Measurements from ENCODE around the gene SUCLG2. TPM values are rescaled to one million over a fixed set of nuclear protein-coding genes. Genes with fewer than 3 reads are reported as not detected.

Gene SUCLG2
- total RNA-seq, 4 donors from 2014 or later: 29.5 to 40.2 (median 35.7) TPM

DNA sequence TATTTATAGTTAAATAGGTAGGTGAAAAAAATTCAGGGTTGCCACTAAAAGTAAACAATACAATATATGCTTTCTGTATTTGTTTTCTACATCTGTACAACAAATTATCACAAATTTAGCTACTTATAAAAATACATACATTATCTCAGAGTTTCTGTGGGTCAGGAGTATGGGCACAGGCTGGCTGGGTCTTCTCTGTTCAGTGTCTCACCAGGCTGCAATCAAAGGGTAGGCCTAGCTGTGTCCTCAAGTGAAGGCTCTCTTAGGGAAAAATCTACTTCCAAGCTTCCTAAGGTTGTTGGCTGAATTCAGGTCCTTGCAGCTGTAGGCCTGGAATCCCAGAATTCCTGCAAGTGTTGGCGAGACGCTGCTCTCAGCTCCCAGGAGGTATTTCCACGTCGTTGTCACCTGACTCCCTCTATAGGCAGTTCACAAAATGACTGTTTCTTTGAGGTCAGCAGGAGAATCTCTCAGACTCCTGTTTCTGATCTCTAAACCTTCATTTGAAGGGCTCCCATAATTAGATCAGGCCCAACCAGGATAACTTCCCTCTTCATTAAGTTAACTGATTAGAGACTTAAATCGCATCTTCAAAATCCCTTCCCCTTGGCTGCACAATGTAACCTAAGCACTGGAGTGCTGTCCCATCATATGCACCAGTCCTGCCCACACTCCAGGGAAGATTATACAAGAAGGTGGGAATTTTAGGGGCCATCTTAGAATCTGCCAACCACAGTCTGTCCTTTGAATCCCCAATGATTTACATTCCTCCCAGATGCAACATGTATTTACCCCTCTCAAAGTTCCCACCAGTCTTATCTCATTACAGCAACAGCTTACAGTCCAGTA is 296.6 kb downstream of the SUCLG2 start:
- no peaks in the 10 kb centered on the region for H3K36me3 ChIP-seq
- WGBS: 29% methylated on average over 5 of the region's 5 CpGs
- TF ChIP-seq POLR2AphosphoS5 (IDR thresholded peaks at IDR 0.05): no peak
- TF ChIP-seq POLR2A (IDR thresholded peaks at IDR 0.05): no peak
- TF ChIP-seq EP300 (IDR thresholded peaks at IDR 0.05): no peak
- TF ChIP-seq, protein P1, sequence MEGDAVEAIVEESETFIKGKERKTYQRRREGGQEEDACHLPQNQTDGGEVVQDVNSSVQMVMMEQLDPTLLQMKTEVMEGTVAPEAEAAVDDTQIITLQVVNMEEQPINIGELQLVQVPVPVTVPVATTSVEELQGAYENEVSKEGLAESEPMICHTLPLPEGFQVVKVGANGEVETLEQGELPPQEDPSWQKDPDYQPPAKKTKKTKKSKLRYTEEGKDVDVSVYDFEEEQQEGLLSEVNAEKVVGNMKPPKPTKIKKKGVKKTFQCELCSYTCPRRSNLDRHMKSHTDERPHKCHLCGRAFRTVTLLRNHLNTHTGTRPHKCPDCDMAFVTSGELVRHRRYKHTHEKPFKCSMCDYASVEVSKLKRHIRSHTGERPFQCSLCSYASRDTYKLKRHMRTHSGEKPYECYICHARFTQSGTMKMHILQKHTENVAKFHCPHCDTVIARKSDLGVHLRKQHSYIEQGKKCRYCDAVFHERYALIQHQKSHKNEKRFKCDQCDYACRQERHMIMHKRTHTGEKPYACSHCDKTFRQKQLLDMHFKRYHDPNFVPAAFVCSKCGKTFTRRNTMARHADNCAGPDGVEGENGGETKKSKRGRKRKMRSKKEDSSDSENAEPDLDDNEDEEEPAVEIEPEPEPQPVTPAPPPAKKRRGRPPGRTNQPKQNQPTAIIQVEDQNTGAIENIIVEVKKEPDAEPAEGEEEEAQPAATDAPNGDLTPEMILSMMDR (IDR thresholded peaks at IDR 0.05): no peak

DNA sequence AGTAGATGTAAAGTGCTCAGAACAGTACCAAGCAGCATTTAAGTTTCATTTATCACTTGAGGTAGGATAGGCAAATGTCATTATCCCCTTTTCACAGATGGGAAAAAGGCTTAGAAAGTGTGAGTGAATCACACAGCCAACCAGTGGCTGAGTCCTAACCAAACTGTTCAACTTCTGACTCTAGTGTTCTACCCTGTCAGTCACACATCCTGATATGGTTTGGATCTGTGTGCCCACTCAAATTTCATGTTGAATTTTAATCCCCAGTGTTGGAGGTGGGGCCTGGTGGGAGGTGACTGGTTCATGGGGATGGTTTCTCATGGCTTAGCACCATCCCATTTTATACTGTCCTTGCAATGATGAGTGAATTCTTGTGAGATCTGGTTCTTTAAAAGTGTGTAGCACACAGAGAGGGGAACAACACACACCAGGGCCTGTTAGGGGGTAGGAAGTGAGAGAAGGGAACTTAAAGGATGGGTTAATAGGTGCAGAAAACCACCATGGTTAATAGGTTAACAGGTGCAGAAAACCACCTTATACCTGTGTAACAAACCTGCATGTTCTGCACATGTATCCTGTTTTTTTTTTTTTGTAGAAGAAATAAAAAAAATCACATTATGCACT is 304.7 kb downstream of the SUCLG2 start:
- Histone ChIP-seq H3K36me3 (no peaks in the 10 kb centered on the region), H3K27me3 (no peaks in the 10 kb centered on the region), H3K4me1 (no peaks in the 10 kb centered on the region), H3K4me3 (no peak overlapping the region), H3K9me3 (no peaks in the 10 kb centered on the region), H3K27ac (no peak overlapping the region)
- no peak for TF ChIP-seq EP300 (IDR thresholded peaks at IDR 0.05)
- TF ChIP-seq POLR2A (IDR thresholded peaks at IDR 0.05): no peak
- TF ChIP-seq, protein P1 (IDR thresholded peaks at IDR 0.05): no peak
- no peak for TF ChIP-seq POLR2AphosphoS5 (IDR thresholded peaks at IDR 0.05)
- no peak for DNase-seq (ENCODE audit: low spot score in 2 of 2)

More for the DNA sequence above, 296.6 kb downstream of the SUCLG2 start:
- Histone ChIP-seq H3K9me3 (no peaks in the 10 kb centered on the region), H3K4me1 (no peaks in the 10 kb centered on the region), H3K4me3 (no peak overlapping the region), H3K27ac (no peak overlapping the region), H3K27me3 (no peaks in the 10 kb centered on the region)
- no peak for DNase-seq (ENCODE audit: low spot score in 2 of 2)

DNA sequence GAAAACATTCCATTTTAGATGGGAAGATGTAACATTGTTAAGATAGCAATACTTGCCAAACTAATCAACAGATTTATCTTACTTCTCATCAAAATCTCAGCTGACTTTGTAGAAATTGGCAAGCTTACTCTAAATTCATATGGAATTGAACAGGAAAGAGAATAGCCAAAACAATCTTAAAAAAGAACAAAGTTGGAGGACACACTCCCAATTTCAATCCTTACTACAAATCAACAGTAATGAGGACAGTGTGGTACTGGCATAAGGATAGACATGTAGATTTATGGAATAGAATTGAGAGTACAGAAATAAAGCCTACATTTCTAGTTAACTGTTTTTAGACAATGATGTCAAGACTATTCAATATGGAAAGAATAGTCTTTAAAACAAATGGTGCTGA is 308.3 kb downstream of the SUCLG2 start:
- Histone ChIP-seq H3K4me1 (no peaks in the 10 kb centered on the region), H3K27me3 (no peaks in the 10 kb centered on the region), H3K36me3 (no peaks in the 10 kb centered on the region), H3K9me3 (peaks cover 8% of the 10 kb centered on the region), H3K4me3 (no peak overlapping the region), H3K27ac (no peak overlapping the region)
- no peak for DNase-seq (ENCODE audit: low spot score in 2 of 2)
- TF ChIP-seq POLR2AphosphoS5 (IDR thresholded peaks at IDR 0.05): no peak
- TF ChIP-seq POLR2A (IDR thresholded peaks at IDR 0.05): no peak
- TF ChIP-seq, protein P1 (IDR thresholded peaks at IDR 0.05): no peak
- no peak for TF ChIP-seq EP300 (IDR thresholded peaks at IDR 0.05)

DNA sequence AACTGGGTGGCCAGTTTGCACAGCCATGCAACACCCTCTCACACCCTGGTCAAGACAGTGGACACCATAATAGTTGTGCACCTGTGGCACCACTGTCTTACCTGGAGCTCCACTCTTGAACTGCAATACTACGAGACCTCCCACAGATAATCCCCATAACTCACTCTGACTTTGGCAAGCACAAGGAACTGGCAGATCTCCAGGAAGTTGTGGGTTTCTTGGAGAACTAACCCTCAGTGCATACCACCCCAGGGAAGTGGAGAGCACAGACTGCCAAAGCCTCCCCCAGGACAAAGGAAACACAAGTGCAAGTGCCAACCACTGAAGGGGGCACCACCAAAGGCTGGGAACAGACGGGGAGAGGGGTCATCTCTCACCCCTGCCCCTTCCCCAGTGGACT is 318.6 kb downstream of the SUCLG2 start:
- no peak for TF ChIP-seq POLR2AphosphoS5 (IDR thresholded peaks at IDR 0.05)
- TF ChIP-seq, protein P1 (IDR thresholded peaks at IDR 0.05): no peak
- no peak for TF ChIP-seq EP300 (IDR thresholded peaks at IDR 0.05)
- no peak for TF ChIP-seq POLR2A (IDR thresholded peaks at IDR 0.05)
- Histone ChIP-seq H3K27me3 (no peaks in the 10 kb centered on the region), H3K9me3 (peaks cover 21% of the 10 kb centered on the region), H3K27ac (no peak overlapping the region), H3K36me3 (no peaks in the 10 kb centered on the region), H3K4me1 (no peaks in the 10 kb centered on the region), H3K4me3 (no peak overlapping the region)
- DNase-seq (ENCODE audit: low spot score in 2 of 2): no peak
- WGBS: no CpG with 5 or more reads among the region's 2 CpGs

DNA sequence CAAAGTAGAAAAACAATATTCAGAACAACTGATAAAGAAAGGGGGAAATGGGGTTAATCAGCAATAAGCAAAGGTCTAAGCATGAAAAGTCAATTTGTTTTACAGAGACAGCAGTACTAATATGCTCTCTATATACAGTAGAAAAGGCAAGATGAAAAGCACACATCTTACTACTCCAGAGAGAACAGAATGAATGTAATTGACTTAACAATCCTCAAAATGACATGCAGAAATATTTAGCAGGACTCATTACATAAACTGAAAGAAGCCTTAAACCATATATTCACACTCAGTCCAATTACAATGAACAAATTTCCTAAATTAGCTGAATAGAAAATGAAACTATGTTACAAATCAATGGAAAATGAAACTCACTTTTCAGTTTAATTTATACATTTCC is 319.8 kb downstream of the SUCLG2 start:
- H3K27me3 ChIP-seq: no peaks in the 10 kb centered on the region
- H3K4me1 ChIP-seq: no peaks in the 10 kb centered on the region
- TF ChIP-seq, protein P1 (IDR thresholded peaks at IDR 0.05): no peak
- no peak overlapping the region for H3K4me3 ChIP-seq
- no peak for DNase-seq (ENCODE audit: low spot score in 2 of 2)
- H3K9me3 ChIP-seq: peaks cover 14% of the 10 kb centered on the region
- H3K36me3 ChIP-seq: no peaks in the 10 kb centered on the region
- no peak overlapping the region for H3K27ac ChIP-seq
